Heart right ventricle (tissue), 16 donors: ENCODE measurements around the gene TCF7L2. TPM values are rescaled to one million over a fixed set of nuclear protein-coding genes. Genes with fewer than 3 reads are reported as not detected.

Source experiments
- ATAC-seq, 8 donors: fragments of 200-7000 bp; cut with Tn5 transposase; one replicate each; pipeline ENCODE4 v1.9.1; 2020; ENCODE audit warnings: mild to moderate bottlenecking in 8 of 8, moderate library complexity in 8 of 8, moderate number of reproducible peaks in 1 of 8
- DNase-seq, 2 donors: peaks; one replicate each; pipeline ENCODE4 v3.0.0-alpha.2; 2020
- H3K27ac ChIP-seq, 10 donors: fragments of 200-600 bp; sonication (generic) in 2 of 10; one replicate each; pipeline versions ENCODE4 v1.5.0 to v1.8.0; 2020 to 2022; ENCODE audit warnings: mild to moderate bottlenecking in 3 of 10
- H3K27me3 ChIP-seq, 7 donors: fragments of 200-600 bp; one replicate each; pipeline ENCODE4 v1.8.0; 2021 to 2022; ENCODE audit warnings: mild to moderate bottlenecking in 2 of 7
- H3K36me3 ChIP-seq, 9 donors: fragments of 200-600 bp; sonication (generic) in 1 of 9; one replicate each; pipeline versions ENCODE4 v1.5.0 to v1.8.0; 2020 to 2022; ENCODE audit warnings: mild to moderate bottlenecking in 2 of 9
- H3K4me1 ChIP-seq, 9 donors: fragments of 200-600 bp; sonication (generic) in 1 of 9; one replicate each; pipeline versions ENCODE4 v1.5.0 to v1.8.0; 2020 to 2022; ENCODE audit warnings: mild to moderate bottlenecking in 4 of 9
- H3K4me3 ChIP-seq, 10 donors: fragments of 200-600 bp; sonication (generic) in 2 of 10; one replicate each; pipeline versions ENCODE4 v1.5.0 to v1.8.0; 2020 to 2022; ENCODE audit warnings: mild to moderate bottlenecking in 7 of 10, moderate library complexity in 2 of 10
- H3K9me3 ChIP-seq, 11 donors: fragments of 200-600 bp in 10 of 11; sonication (generic) in 2 of 11; one replicate each; pipeline versions ENCODE4 v1.5.0 to v1.8.0; 2013 to 2022; ENCODE audit warnings: mild to moderate bottlenecking in 2 of 11, control low read depth in 1 of 11, moderate library complexity in 1 of 11
- CTCF ChIP-seq, 9 donors: fragments of 200-600 bp; sonication (generic) in 2 of 9; IDR thresholded peaks; one replicate each; pipeline versions ENCODE4 v1.5.0 to v1.8.0; 2021 to 2022; ENCODE audit warnings: antibody characterized with exemption in 9 of 9, mild to moderate bottlenecking in 5 of 9, moderate library complexity in 1 of 9
- WGBS, 2 donors: extraction: QIAGEN DNeasy Blood & Tissue Kit; methylation state at CpG; one replicate each; pipeline ENCODE4 v1.1.7; 2013; ENCODE audit warnings: inconsistent platforms in 1 of 2; 5-methylcytosine and 5-hydroxymethylcytosine counted together
- intact Hi-C, 10 donors: fragments of 100-400 bp; cut with DNase I; formaldehyde crosslinking; loops; one replicate each; pipeline versions ENCODE4 v1.11.1 to v1.14.2; 2022
- polyA plus RNA-seq, 2 donors: library from polyadenylated mRNA; stranded (reverse); fragments of 200-250 nt; gene quantifications; one replicate each; pipeline ENCODE4 v1.2.3, GENCODE V29; 2013
- total RNA-seq, 10 donors: library from RNA; stranded (reverse); fragmentation: NEBNext Ultra II Directional in 3 of 10; extraction: Animal tissue kit (Norgen Biotek cat#: 25700) in 3 of 10; gene quantifications; one replicate each; pipeline versions ENCODE4 v1.2.1 to v1.2.4, GENCODE V29; 2021 to 2023
- donor health status: Arrhythmogenic right ventricular cardiomyopathy.
- donor health status: ischemic (EF 13 %, LVEDD 7.1; RV severe dilation, severe dysfunction).
- donor health status: healthy with polysubstance abuse.
- donor health status: DM: no; HTN: yes; CAD: no.
- donor health status: DM: no; HTN: no; CAD: no.
- donor health status: ischemic (EF 25% LVEDD 6.9; RV normal size, moderate dysfunction).
- donor health status: ischemic (EF 25% LVEDD 5.7; RV mildly dilated, moderate dysfunction).
- donor health status: healthy.
- donor health status: DM: yes; HTN: yes; CAD: no.
- donor health status: Ischemic cardiomyopathy.
- donor health status: ischemic (EF 35%, LVEDD 5.7; RV mildly dilated, moderate dysfunction).
- donor health status: nonischemic (EF 11% LVEDD 7.7; RV severe dilation, severe dysfunction).
- donor health status: DM: yes; HTN: yes; CAD: no.
- donor health status: PGD.
- donor health status: ischemic (EF 29% LVEDD 5.4; RV normal size, mild dysfunction).
- donor health status: nonischemic (EF 23%, LVEDD 6.1; RV moderate dilation, normal function).

TCF7L2 gene
- total and polyA plus RNA-seq, 12 donors, result 3.6 to 15.8 (median 11.8) TPM

GRCh38 chr10:113011592-113012374, 61.7 kb downstream of the TCF7L2 start:
- Histone ChIP-seq H3K27ac (no peak overlapping the region), H3K4me1 (peaks cover 0 to 39% (median 16%) of the 10 kb centered on the region in 9 donors), H3K36me3 (no peaks in the 10 kb centered on the region), H3K9me3 (no peaks in the 10 kb centered on the region), H3K4me3 (no peak overlapping the region), H3K27me3 (no peaks in the 10 kb centered on the region)
- WGBS, 2 donors, result 88 to 91% methylated on average over 12 of the region's 12 CpGs
- ATAC-seq (no peak), DNase-seq (no peak)
- TF ChIP-seq CTCF (IDR thresholded peaks at IDR 0.05), result no peak
- intact Hi-C loops, result no loop called here

- no peaks in the 10 kb centered on the region for H3K36me3 ChIP-seq
- ATAC-seq, result no peak
- no peak overlapping the region for H3K27ac ChIP-seq
- no peak for TF ChIP-seq CTCF (IDR thresholded peaks at IDR 0.05)
- no peak for DNase-seq
- no peak overlapping the region for H3K4me3 ChIP-seq
- 90% methylated on average over 4 of the region's 4 CpGs for WGBS, 2 donors
- H3K27me3 ChIP-seq, result no peaks in the 10 kb centered on the region
- H3K9me3 ChIP-seq, result no peaks in the 10 kb centered on the region
- intact Hi-C loops, result no loop called here
- peaks cover 0 to 57% (median 36%) of the 10 kb centered on the region in 9 donors for H3K4me1 ChIP-seq
These were observed 65.2 kb downstream of the TCF7L2 start for GRCh38 chr10:113015201-113015600.

GRCh38 chr10:113017376-113017775, 67.3 kb downstream of the TCF7L2 start:
- H3K4me3 ChIP-seq, result no peak overlapping the region
- intact Hi-C loops, result no loop called here
- ATAC-seq, result peak in 2 of 8 donors; percentile 36 to 38
- 73 to 82% methylated on average over 5 of the region's 5 CpGs for WGBS, 2 donors
- H3K27ac ChIP-seq, result no peak overlapping the region
- no peak for TF ChIP-seq CTCF (IDR thresholded peaks at IDR 0.05)
- H3K36me3 ChIP-seq, result no peaks in the 10 kb centered on the region
- H3K4me1 ChIP-seq, result peaks cover 3 to 72% (median 51%) of the 10 kb centered on the region in 9 donors
- DNase-seq, result no peak
- H3K9me3 ChIP-seq, result no peaks in the 10 kb centered on the region
- no peaks in the 10 kb centered on the region for H3K27me3 ChIP-seq

GRCh38 chr10:113018034-113018433, 68.0 kb downstream of the TCF7L2 start:
- TF ChIP-seq CTCF (IDR thresholded peaks at IDR 0.05), result no peak
- Histone ChIP-seq H3K9me3 (no peaks in the 10 kb centered on the region), H3K4me3 (no peak overlapping the region), H3K27me3 (no peaks in the 10 kb centered on the region), H3K27ac (no peak overlapping the region), H3K4me1 (peaks cover 6 to 76% (median 54%) of the 10 kb centered on the region in 9 donors), H3K36me3 (no peaks in the 10 kb centered on the region)
- no peak for ATAC-seq
- no peak for DNase-seq
- intact Hi-C loops, result loop anchor here in 1 of 10 donors (2.0 kb wide), 1 partner anchor 33 kb away; no protein-coding TSS in a partner anchor
- WGBS, 2 donors, result 92 to 93% methylated on average over 3 of the region's 3 CpGs
